ENCODE data around the gene PGA3.

The PGA3 gene

GRCh38 chr11:61254403-61255025 lies 51.2 kb downstream of the PGA3 start:
- peak; percentile 64 for DNase-seq

- no peak for DNase-seq
Observed at GRCh38 chr11:61256710-61257482, 53.6 kb downstream of the PGA3 start.

GRCh38 chr11:61258546-61258945 lies 55.2 kb downstream of the PGA3 start:
- no peak for DNase-seq

- DNase-seq, result no peak
Observed at GRCh38 chr11:61259363-61259762, 56.0 kb downstream of the PGA3 start.
